ENCODE results near the gene THSD7A. TPM values are rescaled to one million over a fixed set of nuclear protein-coding genes. Genes with fewer than 3 reads are reported as not detected.
"Not testable (repeated sequence)": the region's sequence is repeated elsewhere in the genome, so short reads cannot be mapped to it uniquely, and the experiment has no call there.

The THSD7A gene
- total RNA-seq, 1 experiment from 2014 or later = not detected

DNA sequence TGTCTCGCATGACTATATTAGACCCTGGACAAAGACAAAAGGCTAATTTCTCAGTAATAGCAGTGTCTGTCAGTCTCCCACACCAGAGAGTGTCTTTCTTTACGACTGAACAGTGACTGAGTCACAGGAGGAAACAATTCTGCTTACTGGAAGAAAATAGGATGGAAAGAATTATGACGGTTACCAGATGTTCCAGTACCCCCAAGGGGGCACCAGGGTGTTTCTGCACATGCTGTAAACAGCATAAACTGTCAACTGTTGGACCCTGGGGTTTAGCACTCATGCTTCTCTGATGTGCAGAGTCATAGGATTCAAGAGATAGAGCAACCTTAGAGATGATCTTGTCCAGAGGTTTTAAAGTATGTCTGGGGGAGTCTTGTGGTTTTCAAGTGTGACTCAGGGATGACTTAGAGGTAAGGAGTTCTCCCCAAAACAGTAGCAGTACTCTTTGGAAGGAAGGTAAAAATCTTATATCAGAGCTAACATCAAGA is 291.7 kb downstream of the THSD7A start:
- DNase-seq = no peak

DNA sequence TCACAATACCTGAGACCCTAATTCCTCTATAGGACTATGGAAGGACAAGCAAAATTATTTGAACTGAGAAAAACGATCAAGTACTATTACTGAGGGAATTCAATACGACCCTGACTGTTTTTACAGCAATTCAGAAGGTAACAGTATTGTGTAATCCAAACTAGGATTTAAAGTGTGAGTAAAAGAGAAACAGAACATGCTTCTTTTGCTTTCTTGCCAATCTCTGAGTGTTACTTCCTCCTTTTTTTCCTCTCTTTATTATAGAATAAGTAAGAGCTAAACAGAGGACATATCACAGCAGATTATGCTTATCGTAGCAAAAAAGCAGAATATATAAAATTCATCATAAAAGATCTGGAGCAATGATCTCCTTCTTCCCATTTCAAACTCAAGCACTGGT is 292.1 kb downstream of the THSD7A start:
- DNase-seq = no peak
- H2AFZ ChIP-seq (ENCODE audit: low read length) = no peak overlapping the region
- no peak overlapping the region for H3K9ac ChIP-seq (ENCODE audit: low read length)
- H3K36me3 ChIP-seq (ENCODE audit: insufficient read depth, low read length) = no peaks in the 10 kb centered on the region
- H3K9me2 ChIP-seq (replicated peaks; ENCODE audit: insufficient read depth, low read length) = no peaks in the 10 kb centered on the region
- no peak overlapping the region for H3K4me2 ChIP-seq (ENCODE audit: low read depth, low read length, poor library complexity, severe bottlenecking)
- no peaks in the 10 kb centered on the region for H3K27me3 ChIP-seq (ENCODE audit: low read length)
- H3K9me3 ChIP-seq (ENCODE audit: low read length) = no peaks in the 10 kb centered on the region
- no peaks in the 10 kb centered on the region for H3K79me2 ChIP-seq (ENCODE audit: low read length)
- H4K20me1 ChIP-seq (ENCODE audit: insufficient read depth, low read depth, low read length) = no peaks in the 10 kb centered on the region
- H3K4me3 ChIP-seq (ENCODE audit: low read length) = no peak overlapping the region
- H3K4me1 ChIP-seq (ENCODE audit: low read length) = peaks cover 3% of the 10 kb centered on the region; the same call in 1 of the 2 replicates
- H3K27ac ChIP-seq (ENCODE audit: low read length) = no peak overlapping the region

More for the DNA sequence above, 291.7 kb downstream of the THSD7A start:
- Histone ChIP-seq H3K9me2 (replicated peaks; ENCODE audit: insufficient read depth, low read length) (no peaks in the 10 kb centered on the region), H2AFZ (ENCODE audit: low read length) (no peak overlapping the region), H3K4me3 (ENCODE audit: low read length) (no peak overlapping the region), H3K4me2 (ENCODE audit: low read depth, low read length, poor library complexity, severe bottlenecking) (no peak overlapping the region), H3K36me3 (ENCODE audit: insufficient read depth, low read length) (no peaks in the 10 kb centered on the region), H3K4me1 (ENCODE audit: low read length) (peaks cover 3% of the 10 kb centered on the region; the same call in 1 of the 2 replicates), H3K27ac (ENCODE audit: low read length) (no peak overlapping the region), H3K27me3 (ENCODE audit: low read length) (no peaks in the 10 kb centered on the region), H3K9ac (ENCODE audit: low read length) (no peak overlapping the region), H3K9me3 (ENCODE audit: low read length) (no peaks in the 10 kb centered on the region), H4K20me1 (ENCODE audit: insufficient read depth, low read depth, low read length) (no peaks in the 10 kb centered on the region), H3K79me2 (ENCODE audit: low read length) (no peaks in the 10 kb centered on the region)

- Histone ChIP-seq H3K36me3 (ENCODE audit: insufficient read depth, low read length) (no peaks in the 10 kb centered on the region), H3K4me1 (ENCODE audit: low read length) (peaks cover 3% of the 10 kb centered on the region; the same call in 1 of the 2 replicates), H4K20me1 (ENCODE audit: insufficient read depth, low read depth, low read length) (no peaks in the 10 kb centered on the region), H3K4me2 (ENCODE audit: low read depth, low read length, poor library complexity, severe bottlenecking) (no peak overlapping the region), H3K9me3 (ENCODE audit: low read length) (no peaks in the 10 kb centered on the region), H3K27ac (ENCODE audit: low read length) (no peak overlapping the region), H2AFZ (ENCODE audit: low read length) (no peak overlapping the region), H3K27me3 (ENCODE audit: low read length) (no peaks in the 10 kb centered on the region), H3K9me2 (replicated peaks; ENCODE audit: insufficient read depth, low read length) (no peaks in the 10 kb centered on the region), H3K4me3 (ENCODE audit: low read length) (no peak overlapping the region), H3K9ac (ENCODE audit: low read length) (no peak overlapping the region), H3K79me2 (ENCODE audit: low read length) (no peaks in the 10 kb centered on the region)
- DNase-seq = no peak
These were observed 293.2 kb downstream of the THSD7A start for GRCh38 chr7:11538751-11539299.

DNA sequence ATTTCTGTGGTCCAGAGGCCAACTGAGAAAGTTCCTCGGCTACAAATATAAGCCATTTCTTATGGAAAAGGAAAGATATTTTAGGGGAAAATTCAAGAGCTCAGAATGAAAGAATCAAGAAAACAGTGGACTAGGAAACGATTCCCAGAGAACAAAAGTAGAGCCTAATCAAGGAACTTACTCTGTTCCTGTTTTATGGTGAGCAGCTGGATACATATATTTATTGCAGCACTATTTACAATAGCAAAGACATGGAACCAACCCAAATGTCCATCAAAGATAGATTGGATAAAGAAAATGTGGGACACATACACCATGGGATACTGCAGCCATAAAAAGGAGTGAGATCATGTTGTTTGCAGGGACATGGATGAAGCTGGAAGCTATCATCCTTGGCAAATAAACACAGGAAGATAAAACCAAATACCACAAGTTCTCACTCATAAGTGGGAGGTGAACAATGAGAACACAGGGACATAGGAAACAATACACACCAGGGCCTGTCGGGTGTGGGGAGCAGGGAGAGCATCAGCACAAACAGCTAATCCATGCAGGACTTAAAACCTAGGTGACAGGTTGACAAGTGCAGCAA is 298.7 kb downstream of the THSD7A start:
- Histone ChIP-seq H2AFZ (ENCODE audit: low read length) (no peak overlapping the region), H3K9me3 (ENCODE audit: low read length) (no peaks in the 10 kb centered on the region), H3K27me3 (ENCODE audit: low read length) (no peaks in the 10 kb centered on the region), H3K9me2 (replicated peaks; ENCODE audit: insufficient read depth, low read length) (no peaks in the 10 kb centered on the region), H3K4me3 (ENCODE audit: low read length) (no peak overlapping the region), H3K9ac (ENCODE audit: low read length) (no peak overlapping the region), H3K79me2 (ENCODE audit: low read length) (no peaks in the 10 kb centered on the region), H3K27ac (ENCODE audit: low read length) (no peak overlapping the region), H4K20me1 (ENCODE audit: insufficient read depth, low read depth, low read length) (no peaks in the 10 kb centered on the region), H3K4me1 (ENCODE audit: low read length) (no peaks in the 10 kb centered on the region), H3K4me2 (ENCODE audit: low read depth, low read length, poor library complexity, severe bottlenecking) (no peak overlapping the region), H3K36me3 (ENCODE audit: insufficient read depth, low read length) (no peaks in the 10 kb centered on the region)
- DNase-seq = no peak

GRCh38 chr7:11529382-11529781 is 302.6 kb downstream of the THSD7A start:
- Histone ChIP-seq H3K4me1 (ENCODE audit: low read length) (no peaks in the 10 kb centered on the region), H3K9me3 (ENCODE audit: low read length) (no peaks in the 10 kb centered on the region), H3K9ac (ENCODE audit: low read length) (no peak overlapping the region), H3K27ac (ENCODE audit: low read length) (no peak overlapping the region), H4K20me1 (ENCODE audit: insufficient read depth, low read depth, low read length) (no peaks in the 10 kb centered on the region), H3K27me3 (ENCODE audit: low read length) (no peaks in the 10 kb centered on the region), H3K9me2 (replicated peaks; ENCODE audit: insufficient read depth, low read length) (no peaks in the 10 kb centered on the region), H3K4me2 (ENCODE audit: low read depth, low read length, poor library complexity, severe bottlenecking) (no peak overlapping the region), H2AFZ (ENCODE audit: low read length) (no peak overlapping the region), H3K79me2 (ENCODE audit: low read length) (no peaks in the 10 kb centered on the region), H3K36me3 (ENCODE audit: insufficient read depth, low read length) (no peaks in the 10 kb centered on the region), H3K4me3 (ENCODE audit: low read length) (no peak overlapping the region)
- DNase-seq = no peak

DNA sequence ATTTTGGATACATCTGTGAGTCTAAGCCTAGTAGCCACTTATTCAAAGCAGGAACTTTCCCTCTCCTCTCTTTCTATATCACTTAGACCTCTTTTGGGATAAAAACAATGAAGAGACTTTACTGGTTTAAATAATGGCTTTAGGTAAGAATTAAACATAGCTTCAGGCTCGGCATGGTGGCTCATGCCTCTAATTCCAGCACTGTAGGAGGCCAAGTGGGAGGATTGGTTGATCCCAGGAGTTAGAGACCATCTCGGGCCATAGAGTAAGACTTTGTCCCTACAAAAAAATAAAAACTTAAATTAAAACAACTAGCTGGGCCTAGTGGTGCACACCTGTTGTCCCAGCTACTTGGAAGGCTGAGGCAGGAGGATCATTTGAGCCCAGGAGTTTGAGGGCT is 304.3 kb downstream of the THSD7A start:
- DNase-seq = no peak
- no peaks in the 10 kb centered on the region for H3K27me3 ChIP-seq (ENCODE audit: low read length)
- H3K9me3 ChIP-seq (ENCODE audit: low read length) = no peaks in the 10 kb centered on the region
- H2AFZ ChIP-seq (ENCODE audit: low read length) = no peak overlapping the region
- H3K36me3 ChIP-seq (ENCODE audit: insufficient read depth, low read length) = no peaks in the 10 kb centered on the region
- no peaks in the 10 kb centered on the region for H3K9me2 ChIP-seq (replicated peaks; ENCODE audit: insufficient read depth, low read length)
- H3K9ac ChIP-seq (ENCODE audit: low read length) = no peak overlapping the region
- H3K4me1 ChIP-seq (ENCODE audit: low read length) = no peaks in the 10 kb centered on the region
- H3K79me2 ChIP-seq (ENCODE audit: low read length) = no peaks in the 10 kb centered on the region
- H3K4me2 ChIP-seq (ENCODE audit: low read depth, low read length, poor library complexity, severe bottlenecking) = no peak overlapping the region
- no peak overlapping the region for H3K27ac ChIP-seq (ENCODE audit: low read length)
- H3K4me3 ChIP-seq (ENCODE audit: low read length) = no peak overlapping the region
- H4K20me1 ChIP-seq (ENCODE audit: insufficient read depth, low read depth, low read length) = no peaks in the 10 kb centered on the region

DNA sequence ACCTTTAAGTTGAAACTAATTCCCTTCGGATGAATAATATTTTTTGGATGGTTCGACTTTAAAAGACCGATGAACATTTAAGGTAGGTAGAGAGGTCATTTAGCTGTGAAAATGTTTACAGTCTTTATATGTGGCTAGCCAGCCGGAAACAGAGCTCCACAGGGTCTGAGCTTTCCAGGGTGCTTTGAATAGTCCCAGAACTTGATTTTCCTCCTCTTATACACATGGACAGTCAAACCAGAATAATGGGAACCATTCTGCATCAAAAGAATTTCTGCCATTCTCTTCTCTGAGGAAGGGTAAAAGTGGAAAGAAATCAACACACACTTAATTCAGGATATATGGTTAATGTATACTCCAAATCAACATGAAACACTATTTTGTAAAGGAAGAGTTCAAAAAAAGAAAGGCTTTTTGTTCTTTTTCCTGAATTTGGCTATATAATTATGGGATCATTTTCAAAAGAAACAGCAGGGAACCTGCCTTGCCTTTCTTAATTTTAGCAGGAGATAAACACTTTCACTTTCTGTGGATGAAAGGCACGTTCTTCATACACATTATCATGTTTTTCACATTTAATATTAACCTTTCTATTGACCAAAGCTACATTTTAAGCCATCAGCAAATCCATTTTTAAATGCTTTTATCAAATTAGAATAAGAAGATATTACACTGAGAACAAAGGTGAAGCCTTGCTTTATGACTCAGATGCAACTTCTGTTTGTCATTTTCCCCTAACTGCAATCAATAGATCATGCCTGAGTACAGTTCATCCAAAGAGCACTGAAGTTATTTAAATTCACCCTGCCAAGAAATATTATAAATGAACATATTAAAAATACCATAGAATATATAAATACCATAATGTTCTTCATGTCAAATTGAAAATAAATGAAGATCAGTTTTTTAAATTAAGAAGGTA is 307.3 kb downstream of the THSD7A start:
- no peak overlapping the region for H3K4me3 ChIP-seq (ENCODE audit: low read length)
- H2AFZ ChIP-seq (ENCODE audit: low read length) = no peak overlapping the region
- no peaks in the 10 kb centered on the region for H3K79me2 ChIP-seq (ENCODE audit: low read length)
- H3K4me1 ChIP-seq (ENCODE audit: low read length) = no peaks in the 10 kb centered on the region
- H3K27ac ChIP-seq (ENCODE audit: low read length) = no peak overlapping the region
- no peak for DNase-seq
- no peak overlapping the region for H3K9ac ChIP-seq (ENCODE audit: low read length)
- H3K9me2 ChIP-seq (replicated peaks; ENCODE audit: insufficient read depth, low read length) = no peaks in the 10 kb centered on the region
- no peaks in the 10 kb centered on the region for H3K36me3 ChIP-seq (ENCODE audit: insufficient read depth, low read length)
- no peaks in the 10 kb centered on the region for H3K9me3 ChIP-seq (ENCODE audit: low read length)
- H3K4me2 ChIP-seq (ENCODE audit: low read depth, low read length, poor library complexity, severe bottlenecking) = no peak overlapping the region
- H4K20me1 ChIP-seq (ENCODE audit: insufficient read depth, low read depth, low read length) = no peaks in the 10 kb centered on the region
- H3K27me3 ChIP-seq (ENCODE audit: low read length) = no peaks in the 10 kb centered on the region

- H3K4me2 ChIP-seq (ENCODE audit: low read depth, low read length, poor library complexity, severe bottlenecking) = peak overlapping the region; percentile 39
- H3K4me1 ChIP-seq (ENCODE audit: low read length); H3K79me2 ChIP-seq (ENCODE audit: low read length); H3K9ac ChIP-seq (ENCODE audit: low read length); H3K9me3 ChIP-seq (ENCODE audit: low read length); DNase-seq; H3K27me3 ChIP-seq (ENCODE audit: low read length); H3K4me3 ChIP-seq (ENCODE audit: low read length); H4K20me1 ChIP-seq (ENCODE audit: insufficient read depth, low read depth, low read length); H3K36me3 ChIP-seq (ENCODE audit: insufficient read depth, low read length); H3K27ac ChIP-seq (ENCODE audit: low read length); H3K9me2 ChIP-seq (replicated peaks; ENCODE audit: insufficient read depth, low read length); H2AFZ ChIP-seq (ENCODE audit: low read length): not testable (repeated sequence)
These were observed 310.0 kb downstream of the THSD7A start for GRCh38 chr7:11521964-11522499.
